Gastrocnemius medialis (tissue), 4 donors: ENCODE data around the gene ICAM4. TPM values are rescaled to one million over a fixed set of nuclear protein-coding genes. Genes with fewer than 3 reads are reported as not detected.

ENCODE experiments used
- ATAC-seq, 2 donors: fragments of 150-250 bp; one replicate each; pipeline ENCODE4 v1.9.1; 2016
- DNase-seq, 2 donors: peaks; one replicate each; pipeline ENCODE4 v3.0.0-alpha.2; 2019
- H3K27ac ChIP-seq, 4 donors: fragments of 200-600 bp; sonication (generic); 1 replicate in 1 of 4; 2 replicates in 3 of 4; pipeline ENCODE4 v1.5.1; 2016 to 2018; ENCODE audit warnings: mild to moderate bottlenecking in 2 of 4, moderate library complexity in 1 of 4
- H3K27me3 ChIP-seq, 3 donors: fragments of 200-600 bp; sonication (generic) in 2 of 3; 1 replicate in 1 of 3; 2 replicates in 2 of 3; pipeline versions ENCODE4 v1.5.1 to v1.6.0; 2016 to 2019; ENCODE audit warnings: mild to moderate bottlenecking in 1 of 3, moderate library complexity in 1 of 3
- H3K36me3 ChIP-seq, 2 donors: fragments of 200-600 bp; sonication (generic) in 1 of 2; one replicate each; pipeline ENCODE4 v1.5.1; 2017 to 2018
- H3K4me1 ChIP-seq, 2 donors: fragments of 200-600 bp; sonication (generic) in 1 of 2; one replicate each; pipeline ENCODE4 v1.5.1; 2016 to 2017; ENCODE audit warnings: mild to moderate bottlenecking in 2 of 2
- H3K4me3 ChIP-seq, 4 donors: fragments of 200-600 bp; sonication (generic) in 3 of 4; 1 replicate in 1 of 4; 2 replicates in 3 of 4; pipeline ENCODE4 v1.5.1; 2016 to 2019; ENCODE audit warnings: mild to moderate bottlenecking in 2 of 4
- H3K9me3 ChIP-seq, 3 donors: fragments of 200-600 bp; sonication (generic) in 2 of 3; 1 replicate in 1 of 3; 2 replicates in 2 of 3; pipeline ENCODE4 v1.5.1; 2016 to 2019
- POLR2A ChIP-seq, 2 donors: fragments of 450-650 bp; IDR thresholded peaks; one replicate each; pipeline ENCODE4 v1.6.1; 2017; ENCODE audit warnings: antibody characterized with exemption in 2 of 2, mild to moderate bottlenecking in 2 of 2, moderate library complexity in 2 of 2
- in situ Hi-C, 4 donors: fragments of 200-750 bp; cut with MboI; loops; one replicate each; pipeline versions ENCODE4 v1.15.0 to v1.8.0; 2017; ENCODE audit warnings: low sequenced_read_pairs in 4 of 4
- intact Hi-C: fragments of 100-400 bp; cut with DNase I; formaldehyde crosslinking; loops from one replicate; pipeline ENCODE4 v1.15.1; 2023; ENCODE audit warnings: low total_unique reads
- total RNA-seq, 4 donors: library from RNA; depleted of rRNA; stranded (reverse); fragments of >200 nt; gene quantifications; one replicate each; pipeline versions ENCODE4 v1.1.0 to v1.2.3, GENCODE V29; 2016
- TF ChIP-seq, protein P1 (sequence below), 5 experiments: fragments of 450-650 bp in 3 of 5; fragments of 200-600 bp in 2 of 5; sonication (generic) in 2 of 5; IDR thresholded peaks in 4 of 5; conservative IDR thresholded peaks in 1 of 5; 1 replicate in 4 of 5; 2 replicates in 1 of 5; pipeline ENCODE4 v1.5.1; 2016 to 2019; ENCODE audit warnings: antibody characterized with exemption in 5 of 5, mild to moderate bottlenecking in 3 of 5, moderate library complexity in 3 of 5

ICAM4 gene
- total RNA-seq, 4 donors from 2014 or later: not detected

DNA sequence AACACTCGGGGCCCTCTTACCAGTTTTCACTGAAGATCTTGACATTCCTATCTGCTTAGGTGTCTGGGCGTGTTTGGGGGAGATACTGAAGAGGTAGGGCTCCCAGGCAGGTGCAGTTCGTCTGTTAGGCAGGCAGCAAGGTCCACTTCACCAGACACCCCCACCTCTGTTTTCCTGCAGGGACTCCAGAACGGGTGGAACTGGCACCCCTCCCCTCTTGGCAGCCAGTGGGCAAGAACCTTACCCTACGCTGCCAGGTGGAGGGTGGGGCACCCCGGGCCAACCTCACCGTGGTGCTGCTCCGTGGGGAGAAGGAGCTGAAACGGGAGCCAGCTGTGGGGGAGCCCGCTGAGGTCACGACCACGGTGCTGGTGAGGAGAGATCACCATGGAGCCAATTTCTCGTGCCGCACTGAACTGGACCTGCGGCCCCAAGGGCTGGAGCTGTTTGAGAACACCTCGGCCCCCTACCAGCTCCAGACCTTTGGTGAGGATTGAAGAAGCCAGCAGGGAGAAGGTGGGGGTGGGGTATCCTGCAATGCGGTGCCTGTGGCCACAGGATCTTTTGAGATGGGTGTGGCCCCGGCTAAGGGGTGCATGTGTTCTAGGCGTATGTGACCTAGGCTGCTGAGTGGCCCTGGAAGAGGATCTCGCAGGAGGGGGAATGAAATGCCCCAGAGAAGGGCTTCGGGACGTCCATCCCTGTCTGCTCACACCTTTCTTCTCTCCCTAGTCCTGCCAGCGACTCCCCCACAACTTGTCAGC, 3.3 kb upstream of the ICAM4 start:
- Histone ChIP-seq H3K27me3 (peaks cover 19% of the 10 kb centered on the region in 3 donors), H3K36me3 (peaks cover 0 to 18% of the 10 kb centered on the region in 2 donors), H3K4me1 (peaks cover under 1 to 1% of the 10 kb centered on the region in 2 donors), H3K9me3 (no peaks in the 10 kb centered on the region), H3K27ac (no peak overlapping the region), H3K4me3 (no peak overlapping the region)
- no peak for TF ChIP-seq POLR2A (IDR thresholded peaks at IDR 0.05)
- TF ChIP-seq, protein P1, sequence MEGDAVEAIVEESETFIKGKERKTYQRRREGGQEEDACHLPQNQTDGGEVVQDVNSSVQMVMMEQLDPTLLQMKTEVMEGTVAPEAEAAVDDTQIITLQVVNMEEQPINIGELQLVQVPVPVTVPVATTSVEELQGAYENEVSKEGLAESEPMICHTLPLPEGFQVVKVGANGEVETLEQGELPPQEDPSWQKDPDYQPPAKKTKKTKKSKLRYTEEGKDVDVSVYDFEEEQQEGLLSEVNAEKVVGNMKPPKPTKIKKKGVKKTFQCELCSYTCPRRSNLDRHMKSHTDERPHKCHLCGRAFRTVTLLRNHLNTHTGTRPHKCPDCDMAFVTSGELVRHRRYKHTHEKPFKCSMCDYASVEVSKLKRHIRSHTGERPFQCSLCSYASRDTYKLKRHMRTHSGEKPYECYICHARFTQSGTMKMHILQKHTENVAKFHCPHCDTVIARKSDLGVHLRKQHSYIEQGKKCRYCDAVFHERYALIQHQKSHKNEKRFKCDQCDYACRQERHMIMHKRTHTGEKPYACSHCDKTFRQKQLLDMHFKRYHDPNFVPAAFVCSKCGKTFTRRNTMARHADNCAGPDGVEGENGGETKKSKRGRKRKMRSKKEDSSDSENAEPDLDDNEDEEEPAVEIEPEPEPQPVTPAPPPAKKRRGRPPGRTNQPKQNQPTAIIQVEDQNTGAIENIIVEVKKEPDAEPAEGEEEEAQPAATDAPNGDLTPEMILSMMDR (IDR thresholded peaks at IDR 0.05 in 4 of 5, conservative IDR thresholded peaks at IDR 0.05 in 1 of 5): no peak
- ATAC-seq (no peak), DNase-seq (no peak)
- in situ Hi-C loops (no loop called here), intact Hi-C loops (no loop called here)

DNA sequence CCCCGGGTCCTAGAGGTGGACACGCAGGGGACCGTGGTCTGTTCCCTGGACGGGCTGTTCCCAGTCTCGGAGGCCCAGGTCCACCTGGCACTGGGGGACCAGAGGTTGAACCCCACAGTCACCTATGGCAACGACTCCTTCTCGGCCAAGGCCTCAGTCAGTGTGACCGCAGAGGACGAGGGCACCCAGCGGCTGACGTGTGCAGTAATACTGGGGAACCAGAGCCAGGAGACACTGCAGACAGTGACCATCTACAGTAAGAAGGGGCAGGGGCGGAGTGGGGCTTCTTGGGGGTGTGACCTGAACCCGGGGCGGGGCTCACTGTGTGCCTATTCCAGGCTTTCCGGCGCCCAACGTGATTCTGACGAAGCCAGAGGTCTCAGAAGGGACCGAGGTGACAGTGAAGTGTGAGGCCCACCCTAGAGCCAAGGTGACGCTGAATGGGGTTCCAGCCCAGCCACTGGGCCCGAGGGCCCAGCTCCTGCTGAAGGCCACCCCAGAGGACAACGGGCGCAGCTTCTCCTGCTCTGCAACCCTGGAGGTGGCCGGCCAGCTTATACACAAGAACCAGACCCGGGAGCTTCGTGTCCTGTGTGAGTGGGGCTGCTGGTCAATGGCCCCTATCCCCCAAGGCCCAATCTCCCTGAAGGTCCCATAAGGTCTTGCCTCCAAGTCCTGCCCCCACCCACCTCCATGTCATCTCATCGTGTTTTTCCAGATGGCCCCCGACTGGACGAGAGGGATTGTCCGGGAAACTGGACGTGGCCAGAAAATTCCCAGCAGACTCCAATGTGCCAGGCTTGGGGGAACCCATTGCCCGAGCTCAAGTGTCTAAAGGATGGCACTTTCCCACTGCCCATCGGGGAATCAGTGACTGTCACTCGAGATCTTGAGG, 2.4 kb upstream of the ICAM4 start:
- Histone ChIP-seq H3K4me1 (peaks cover 9 to 10% of the 10 kb centered on the region in 2 donors), H3K27ac (no peak overlapping the region), H3K4me3 (no peak overlapping the region), H3K27me3 (peaks cover 27 to 28% (median 27%) of the 10 kb centered on the region in 3 donors), H3K9me3 (no peaks in the 10 kb centered on the region), H3K36me3 (peaks cover 0 to 18% of the 10 kb centered on the region in 2 donors)
- DNase-seq: no peak
- intact Hi-C loops (no loop called here), in situ Hi-C loops (no loop called here)
- ATAC-seq: no peak
- no peak for TF ChIP-seq POLR2A (IDR thresholded peaks at IDR 0.05)
- TF ChIP-seq, protein P1 (IDR thresholded peaks at IDR 0.05 in 4 of 5, conservative IDR thresholded peaks at IDR 0.05 in 1 of 5): no peak

DNA sequence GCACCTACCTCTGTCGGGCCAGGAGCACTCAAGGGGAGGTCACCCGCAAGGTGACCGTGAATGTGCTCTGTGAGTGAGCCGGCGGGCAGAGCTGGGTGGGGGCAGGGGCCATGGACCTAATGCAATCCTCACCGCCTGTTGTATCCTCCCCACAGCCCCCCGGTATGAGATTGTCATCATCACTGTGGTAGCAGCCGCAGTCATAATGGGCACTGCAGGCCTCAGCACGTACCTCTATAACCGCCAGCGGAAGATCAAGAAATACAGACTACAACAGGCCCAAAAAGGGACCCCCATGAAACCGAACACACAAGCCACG, 1.8 kb upstream of the ICAM4 start:
- H3K36me3 ChIP-seq: peaks cover 0 to 18% of the 10 kb centered on the region in 2 donors
- no peaks in the 10 kb centered on the region for H3K9me3 ChIP-seq
- TF ChIP-seq, protein P1 (IDR thresholded peaks at IDR 0.05 in 4 of 5, conservative IDR thresholded peaks at IDR 0.05 in 1 of 5): no peak
- TF ChIP-seq POLR2A (IDR thresholded peaks at IDR 0.05): no peak
- peaks cover 12 to 16% of the 10 kb centered on the region in 2 donors for H3K4me1 ChIP-seq
- H3K27me3 ChIP-seq: peaks cover 33 to 34% (median 33%) of the 10 kb centered on the region in 3 donors
- intact Hi-C loops: no loop called here
- H3K27ac ChIP-seq: no peak overlapping the region
- DNase-seq (no peak), ATAC-seq (no peak)
- in situ Hi-C loops: no loop called here
- no peak overlapping the region for H3K4me3 ChIP-seq

DNA sequence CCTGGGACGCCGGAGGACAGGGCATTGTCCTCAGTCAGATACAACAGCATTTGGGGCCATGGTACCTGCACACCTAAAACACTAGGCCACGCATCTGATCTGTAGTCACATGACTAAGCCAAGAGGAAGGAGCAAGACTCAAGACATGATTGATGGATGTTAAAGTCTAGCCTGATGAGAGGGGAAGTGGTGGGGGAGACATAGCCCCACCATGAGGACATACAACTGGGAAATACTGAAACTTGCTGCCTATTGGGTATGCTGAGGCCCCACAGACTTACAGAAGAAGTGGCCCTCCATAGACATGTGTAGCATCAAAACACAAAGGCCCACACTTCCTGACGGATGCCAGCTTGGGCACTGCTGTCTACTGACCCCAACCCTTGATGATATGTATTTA, 1.4 kb upstream of the ICAM4 start:
- in situ Hi-C loops: no loop called here
- Histone ChIP-seq H3K4me1 (peaks cover 14 to 21% of the 10 kb centered on the region in 2 donors), H3K4me3 (no peak overlapping the region), H3K27me3 (peaks cover 36 to 38% (median 38%) of the 10 kb centered on the region in 3 donors), H3K9me3 (no peaks in the 10 kb centered on the region), H3K27ac (no peak overlapping the region), H3K36me3 (peaks cover 0 to 18% of the 10 kb centered on the region in 2 donors)
- no peak for ATAC-seq
- no peak for DNase-seq
- intact Hi-C loops: no loop called here
- TF ChIP-seq, protein P1 (IDR thresholded peaks at IDR 0.05 in 4 of 5, conservative IDR thresholded peaks at IDR 0.05 in 1 of 5): no peak
- no peak for TF ChIP-seq POLR2A (IDR thresholded peaks at IDR 0.05)
